Brain pericyte (primary cell): ENCODE data around the gene TTF1.
A peak's percentile ranks its signal among the peaks of the same experiment; 100 is the strongest.

Experiments
- DNase-seq: peaks from one replicate; pipeline ENCODE4 v3.0.0-alpha.2; 2012; ENCODE audit warnings: low read depth, low spot score

The TTF1 gene

GRCh38 chr9:132365986-132366385 is 40.7 kb downstream of the TTF1 start:
- no peak for DNase-seq

DNA sequence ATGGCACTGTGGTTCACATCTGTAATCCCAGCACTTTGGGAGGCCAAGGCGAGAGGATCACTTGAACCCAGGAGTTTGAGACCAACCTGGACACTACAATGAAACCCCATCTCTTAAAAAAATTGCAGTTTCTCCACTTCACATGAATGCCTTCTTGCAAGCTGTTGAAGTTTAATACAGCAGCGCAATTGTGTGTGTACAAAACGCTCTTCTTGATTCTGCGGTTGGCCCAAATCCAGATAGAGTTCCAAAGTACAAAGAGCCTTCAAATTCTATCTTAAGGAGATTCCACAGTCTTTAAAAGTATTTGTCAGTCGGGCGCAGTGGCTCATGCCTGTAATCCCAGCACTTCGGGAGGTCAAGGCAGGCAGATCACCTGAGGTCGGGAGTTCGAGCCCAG is 42.6 kb downstream of the TTF1 start:
- DNase-seq, result no peak

DNA sequence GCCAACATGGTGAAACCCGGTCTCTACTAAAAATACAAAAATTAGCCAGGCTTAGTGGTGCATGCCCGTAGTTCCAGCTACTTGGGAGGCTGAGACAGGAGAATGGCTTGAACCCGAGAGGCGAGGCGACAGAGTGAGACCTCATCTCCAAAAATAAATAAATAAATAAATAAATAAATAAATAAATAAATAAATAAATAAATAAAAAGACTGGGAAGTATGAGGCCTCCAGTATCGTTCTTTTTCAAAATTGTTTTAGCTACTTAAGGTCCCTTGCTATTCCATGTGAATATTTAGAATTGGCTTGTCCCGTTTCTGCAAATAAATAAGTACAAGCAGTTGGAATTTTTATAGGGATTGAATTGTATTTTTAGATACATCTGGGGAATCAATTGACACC is 48.9 kb downstream of the TTF1 start:
- no peak for DNase-seq

DNA sequence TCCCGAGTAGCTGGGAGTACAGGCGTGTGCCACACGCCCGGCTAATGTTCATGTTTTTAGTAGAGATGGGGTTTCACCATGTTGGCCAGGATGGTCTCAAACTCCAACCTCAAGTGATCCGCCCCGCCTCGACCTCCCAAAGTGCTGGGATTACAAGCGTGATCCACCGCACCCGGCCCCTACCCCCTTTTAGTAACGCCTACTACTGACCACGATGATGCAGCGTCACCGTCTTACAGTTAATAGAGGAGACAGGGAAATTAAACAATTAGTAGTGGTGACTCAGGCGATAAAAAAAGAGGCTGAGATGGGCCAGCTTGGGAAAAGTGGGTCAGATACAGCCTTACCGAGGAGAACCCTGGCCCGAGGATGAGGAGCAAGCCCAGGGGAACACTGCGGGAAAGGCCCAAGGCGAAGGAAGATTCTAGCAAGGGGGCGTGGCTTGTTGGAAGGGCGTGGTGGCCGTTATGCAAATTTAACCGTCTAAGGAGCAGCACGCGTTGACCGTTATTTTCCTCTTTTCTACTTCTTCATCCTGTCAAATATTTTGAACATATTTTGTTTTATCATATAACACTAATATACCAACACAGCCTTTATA is 50.2 kb downstream of the TTF1 start:
- DNase-seq, result no peak

GRCh38 chr9:132354637-132355355 is 51.8 kb downstream of the TTF1 start, which contains the start of gene SETX:
Gene SETX, minus strand, starts transcription at chr9:132354986. Its CDS starts 5,558 bp downstream, at chr9:132349428.
- DNase-seq, result peak; percentile 89

DNA sequence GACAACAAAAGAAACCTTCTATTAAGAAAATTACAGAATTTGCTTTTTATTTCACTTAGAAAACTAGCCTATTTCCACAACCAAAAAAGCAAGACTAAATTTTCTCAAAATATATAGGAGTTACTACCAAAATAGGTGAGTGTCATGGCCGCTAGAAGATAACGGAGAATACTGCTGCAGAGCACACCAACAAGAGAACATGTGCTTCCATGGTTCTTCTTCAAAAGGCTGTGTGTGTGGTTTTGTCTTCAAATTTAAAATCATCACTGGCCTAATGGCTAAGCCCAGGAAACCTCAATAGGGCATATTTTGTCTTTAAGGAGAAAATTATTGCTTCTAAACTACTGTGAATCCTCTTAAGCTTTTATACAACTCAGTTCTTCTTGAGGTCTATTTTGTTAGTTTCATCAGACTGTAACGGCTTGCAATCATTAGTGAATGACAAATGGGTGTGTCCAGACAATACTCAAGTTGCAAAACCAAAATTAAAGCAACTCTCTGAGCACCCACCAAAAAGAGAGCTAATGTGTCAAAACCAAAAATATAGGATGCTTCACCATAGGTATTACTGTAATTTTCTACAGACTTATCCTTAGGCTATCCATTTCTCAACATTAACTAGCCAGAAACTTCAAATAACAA is 55.1 kb downstream of the TTF1 start:
- no peak for DNase-seq

DNA sequence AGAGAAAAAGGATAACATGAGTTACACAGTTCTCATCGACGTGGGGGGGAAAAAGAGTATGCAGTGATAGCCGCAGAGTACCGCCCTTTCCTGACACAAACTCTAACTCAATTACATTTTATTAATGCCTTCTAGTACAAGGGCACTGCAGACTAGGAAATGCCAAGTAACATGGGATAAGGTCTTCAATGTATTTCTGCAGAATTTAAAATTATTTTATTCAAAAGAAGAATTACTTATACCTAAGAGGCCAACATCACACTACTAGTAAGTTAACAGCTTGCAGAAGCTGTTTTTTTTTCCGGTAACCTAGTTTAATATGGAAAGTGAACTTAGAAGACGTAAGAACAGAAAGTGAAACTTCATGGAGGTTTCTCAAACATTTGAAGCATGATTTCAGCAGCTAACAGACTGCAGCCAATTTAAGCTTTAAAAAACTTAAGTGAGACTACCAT is 55.8 kb downstream of the TTF1 start:
- no peak for DNase-seq

DNA sequence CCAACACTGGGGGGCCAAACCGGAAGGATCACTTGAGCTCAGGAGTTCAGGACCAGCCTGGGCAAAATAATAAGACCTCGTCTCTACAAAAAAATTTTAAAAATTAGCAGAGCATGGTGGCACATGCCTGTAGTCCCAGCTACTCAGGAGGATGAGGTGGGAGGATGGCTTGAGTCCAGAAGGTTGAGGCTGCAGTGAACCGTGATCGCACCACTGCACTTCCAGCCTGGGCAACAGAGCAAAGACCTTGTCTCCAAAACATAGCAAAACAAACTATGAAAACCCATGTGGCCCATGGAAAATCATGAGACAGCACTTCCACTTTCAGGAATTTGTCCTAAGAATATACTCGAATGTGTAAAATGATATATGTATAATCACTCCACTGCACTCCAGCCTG is 58.0 kb downstream of the TTF1 start:
- DNase-seq, result no peak

- DNase-seq, result no peak
These were observed 60.5 kb downstream of the TTF1 start for GRCh38 chr9:132346177-132346576.

- no peak for DNase-seq
These were observed 65.3 kb downstream of the TTF1 start for GRCh38 chr9:132341177-132341840.

DNA sequence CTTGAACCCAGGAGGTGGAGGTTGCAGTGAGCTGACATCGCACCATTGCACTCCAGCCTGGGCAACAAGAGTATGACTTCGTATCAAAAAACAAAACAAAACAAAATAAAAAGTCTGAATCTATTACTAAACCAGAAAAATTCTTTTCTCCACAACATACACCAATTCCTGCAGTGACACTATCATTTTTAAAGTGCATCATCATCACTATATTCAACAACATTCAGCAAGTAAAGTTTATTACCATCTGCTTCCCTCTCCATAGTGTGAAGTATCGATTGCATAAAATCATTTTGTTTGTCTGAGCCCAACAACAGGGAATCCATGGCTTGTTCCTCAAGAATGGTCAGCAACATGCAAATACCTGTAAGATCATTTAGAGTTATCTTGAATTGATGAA is 72.3 kb downstream of the TTF1 start:
- DNase-seq, result no peak

GRCh38 chr9:132333556-132333955 is 73.1 kb downstream of the TTF1 start:
- DNase-seq, result no peak

DNA sequence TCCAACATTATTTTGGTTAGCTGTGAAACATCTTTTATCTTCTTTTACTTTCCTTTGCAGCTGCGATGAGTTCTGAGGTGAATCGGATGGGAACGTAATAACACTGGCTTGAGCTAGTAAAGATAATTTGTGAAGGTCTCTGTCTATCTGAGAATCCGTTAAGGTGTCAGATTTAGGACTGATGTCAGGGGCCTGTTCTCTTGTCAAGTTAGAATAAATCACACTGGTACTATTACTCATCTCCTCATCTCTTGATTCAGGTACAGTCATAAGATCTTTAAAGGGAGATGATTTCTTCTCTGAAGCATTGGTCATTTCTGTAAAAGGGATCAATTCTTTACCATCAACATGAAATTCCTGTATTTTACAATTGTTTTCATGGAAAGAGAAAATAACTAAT is 78.1 kb downstream of the TTF1 start:
- DNase-seq, result no peak

DNA sequence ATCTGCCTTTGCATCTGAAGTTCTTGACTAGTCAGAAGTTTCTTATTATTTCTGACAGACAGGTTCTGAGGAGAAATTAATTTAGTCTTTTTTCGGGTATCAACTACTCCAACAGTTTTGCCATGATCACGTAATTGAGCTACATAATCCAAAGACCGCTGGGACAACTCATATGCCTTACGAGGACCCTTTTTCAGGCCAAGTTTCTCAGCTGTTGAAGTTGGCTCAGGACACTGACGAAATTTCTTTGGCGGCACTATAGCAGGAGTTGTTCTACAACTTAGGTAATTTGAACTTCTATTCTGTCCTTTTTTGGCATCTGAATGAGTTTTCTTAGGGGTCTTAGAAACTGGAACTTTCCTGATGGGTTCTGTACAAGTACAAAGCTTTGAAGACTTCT is 79.1 kb downstream of the TTF1 start:
- DNase-seq, result no peak
